H1 (cell line): ENCODE results near the gene PKD1L1. TPM values are rescaled to one million over a fixed set of nuclear protein-coding genes. Genes with fewer than 3 reads are reported as not detected.
"Not testable (repeated sequence)": the region's sequence is repeated elsewhere in the genome, so short reads cannot be mapped to it uniquely, and the experiment has no call there.

Source experiments
- CTCF ChIA-PET: fragments of 300-600 bp; sonication (Branson Sonifier 250); formaldehyde crosslinking; loops from one replicate; lab custom pipeline; 2021; ENCODE audit not compliant: partially characterized antibody; lab: Charles Lee
- POLR2A ChIA-PET: fragments of 300-600 bp; sonication (Branson Sonifier 250); formaldehyde crosslinking; loops from one replicate; lab custom pipeline; 2021; ENCODE audit warnings: inconsistent platforms; ENCODE audit not compliant: partially characterized antibody; lab: Charles Lee
- DNase-seq, 2 experiments: peaks; one replicate each; pipeline versions ENCODE4 v3.0.0 to v3.0.0-alpha.2; 2010 to 2022; ENCODE audit warnings: low spot score in 2 of 2, low read depth in 1 of 2, mixed read lengths in 1 of 2
- FAIRE-seq: peaks from 2 replicates; lab custom pipeline; 2011; peaks lifted over from hg19 to GRCh38; lab: Jason Lieb, UNC
- H2AFZ ChIP-seq: 2 replicates; pipeline ENCODE4 v1.8.1; 2012; ENCODE audit warnings: low read length, inconsistent platforms
- H2AK5ac ChIP-seq: 2 replicates; pipeline ENCODE4 v1.6.1; 2013; ENCODE audit warnings: low read depth, low read length
- H2BK120ac ChIP-seq: replicated peaks from 2 replicates; pipeline ENCODE3; 2013; ENCODE audit warnings: low read depth, low read length, inconsistent platforms
- H2BK12ac ChIP-seq: 2 replicates; pipeline ENCODE4 v1.6.1; 2013; ENCODE audit warnings: low read depth, low read length
- H2BK15ac ChIP-seq: 2 replicates; pipeline ENCODE4 v1.6.1; 2013; ENCODE audit warnings: low read length
- H2BK20ac ChIP-seq: 2 replicates; pipeline ENCODE4 v1.6.1; 2013; ENCODE audit warnings: low read length
- H2BK5ac ChIP-seq: 2 replicates; pipeline ENCODE4 v1.6.1; 2013; ENCODE audit warnings: low read depth, low read length
- H3K14ac ChIP-seq: 2 replicates; pipeline ENCODE4 v1.6.1; 2013; ENCODE audit warnings: inconsistent platforms; ENCODE audit not compliant: insufficient read length
- H3K18ac ChIP-seq: 2 replicates; pipeline ENCODE4 v1.6.1; 2013; ENCODE audit warnings: low read length; ENCODE audit errors: extremely low read depth
- H3K23ac ChIP-seq: 2 replicates; pipeline ENCODE4 v1.6.1; 2013; ENCODE audit warnings: inconsistent platforms; ENCODE audit not compliant: insufficient read length
- H3K23me2 ChIP-seq: 2 replicates; pipeline ENCODE4 v1.6.1; 2013; ENCODE audit warnings: low read depth, low read length
- H3K27ac ChIP-seq: 2 replicates; pipeline ENCODE4 v1.6.1; 2011; ENCODE audit warnings: low read depth, low read length, inconsistent platforms
- H3K27me3 ChIP-seq, 4 experiments: replicated peaks in 1 of 4; 1 replicate in 1 of 4; 2 replicates in 3 of 4; pipeline versions ENCODE4 v1.6.1 to v1.8.1; 2011 to 2013; ENCODE audit warnings: low read length in 3 of 4, mild to moderate bottlenecking in 3 of 4, inconsistent platforms in 2 of 4, mixed read lengths in 2 of 4, moderate library complexity in 1 of 4; ENCODE audit not compliant: control insufficient read depth in 3 of 4, insufficient read depth in 3 of 4; ENCODE audit errors: extremely low read depth in 1 of 4
- H3K36me3 ChIP-seq, 4 experiments: 2 replicates each; pipeline versions ENCODE4 v1.6.1 to v1.8.1; 2011 to 2013; ENCODE audit warnings: mild to moderate bottlenecking in 4 of 4, low read length in 3 of 4, moderate library complexity in 2 of 4, control low read depth in 1 of 4, inconsistent platforms in 1 of 4; ENCODE audit not compliant: insufficient read depth in 4 of 4, control insufficient read depth in 2 of 4
- H3K4ac ChIP-seq: replicated peaks from 2 replicates; pipeline ENCODE3; 2013; ENCODE audit warnings: low read length, low read depth, mixed read lengths, inconsistent platforms; ENCODE audit not compliant: insufficient read length
- H3K4me1 ChIP-seq, 4 experiments: replicated peaks in 1 of 4; 1 replicate in 1 of 4; 2 replicates in 3 of 4; pipeline versions ENCODE4 v1.6.1 to v1.8.1; 2011 to 2013; ENCODE audit warnings: low read length in 3 of 4, inconsistent platforms in 2 of 4, mixed read lengths in 1 of 4; ENCODE audit not compliant: insufficient read depth in 4 of 4, control insufficient read depth in 3 of 4
- H3K4me2 ChIP-seq, 2 experiments: 2 replicates each; pipeline versions ENCODE4 v1.6.1 to v1.8.1; 2011 to 2013; ENCODE audit warnings: low read depth in 2 of 2, low read length in 2 of 2, control low read depth in 1 of 2, inconsistent platforms in 1 of 2, mild to moderate bottlenecking in 1 of 2; ENCODE audit not compliant: insufficient read depth in 1 of 2
- H3K4me3 ChIP-seq, 4 experiments: fragments of 200-600, 300-600 bp in 1 of 4; sonication (generic), shearing (Covaris generic), sonication (Bioruptor Twin) in 1 of 4; 2 replicates each; pipeline versions ENCODE4 v1.5.1 to v1.8.1; 2011 to 2016; ENCODE audit warnings: low read length in 4 of 4, low read depth in 3 of 4, control low read depth in 2 of 4, inconsistent platforms in 2 of 4, mild to moderate bottlenecking in 2 of 4, mixed read lengths in 1 of 4, moderate library complexity in 1 of 4; ENCODE audit not compliant: insufficient read depth in 2 of 4; ENCODE audit errors: extremely low read depth in 1 of 4
- H3K56ac ChIP-seq: replicated peaks from 2 replicates; pipeline ENCODE3; 2013; ENCODE audit warnings: low read depth, mild to moderate bottlenecking, mixed read lengths, low read length, inconsistent platforms; ENCODE audit not compliant: insufficient read length
- H3K79me1 ChIP-seq: 2 replicates; pipeline ENCODE4 v1.6.1; 2013; ENCODE audit warnings: low read depth, low read length, control low read depth
- H3K79me2 ChIP-seq, 2 experiments: 2 replicates each; pipeline versions ENCODE4 v1.6.1 to v1.8.1; 2012 to 2013; ENCODE audit warnings: low read length in 2 of 2, mild to moderate bottlenecking in 2 of 2, inconsistent platforms in 1 of 2; ENCODE audit not compliant: insufficient read depth in 2 of 2, control insufficient read depth in 1 of 2
- H3K9ac ChIP-seq, 4 experiments: replicated peaks in 1 of 4; 1 replicate in 1 of 4; 2 replicates in 3 of 4; pipeline versions ENCODE4 v1.6.1 to v1.8.1; 2011 to 2013; ENCODE audit warnings: low read depth in 3 of 4, low read length in 3 of 4, control low read depth in 2 of 4, mild to moderate bottlenecking in 2 of 4, moderate library complexity in 2 of 4, inconsistent platforms in 1 of 4; ENCODE audit errors: extremely low read depth in 1 of 4
- H3K9me3 ChIP-seq, 2 experiments: 2 replicates each; pipeline versions ENCODE4 v1.6.1 to v1.8.1; 2012 to 2013; ENCODE audit warnings: mild to moderate bottlenecking in 2 of 2, moderate library complexity in 2 of 2, control low read depth in 1 of 2, inconsistent platforms in 1 of 2, low read depth in 1 of 2, low read length in 1 of 2, mixed read lengths in 1 of 2; ENCODE audit not compliant: insufficient read depth in 2 of 2
- H4K20me1 ChIP-seq, 2 experiments: replicated peaks in 1 of 2; 2 replicates each; pipeline versions ENCODE3 to v1.8.1; 2011 to 2013; ENCODE audit warnings: inconsistent platforms in 2 of 2, low read length in 2 of 2, mild to moderate bottlenecking in 1 of 2; ENCODE audit not compliant: insufficient read depth in 2 of 2, control insufficient read depth in 1 of 2
- H4K5ac ChIP-seq: 2 replicates; pipeline ENCODE4 v1.6.1; 2013; ENCODE audit warnings: low read length, low read depth, mixed read lengths, inconsistent platforms; ENCODE audit not compliant: insufficient read length
- H4K8ac ChIP-seq: 2 replicates; pipeline ENCODE4 v1.8.0; 2013; ENCODE audit warnings: mild to moderate bottlenecking, moderate library complexity, low read length, inconsistent platforms; ENCODE audit not compliant: insufficient read depth; ENCODE audit errors: extremely low read depth
- H4K91ac ChIP-seq: replicated peaks from 2 replicates; pipeline ENCODE3; 2013; ENCODE audit warnings: low read length, mixed read lengths, inconsistent platforms; ENCODE audit not compliant: insufficient read length
- WGBS, 2 experiments: shearing (Covaris generic) in 1 of 2; methylation state at CpG; one replicate each; pipeline versions ENCODE4 v1.1.6 to v1.1.7; 2013 to 2015; ENCODE audit warnings: low lambda C conversion rate in 2 of 2, mixed read lengths in 2 of 2, inconsistent platforms in 1 of 2, low coverage in 1 of 2, missing lambda C conversion rate in 1 of 2; ENCODE audit not compliant: insufficient replicate concordance in 2 of 2, insufficient coverage in 1 of 2, insufficient read length in 1 of 2; ENCODE audit errors: extremely low coverage in 1 of 2, missing lambda C conversion rate in 1 of 2; 5-methylcytosine and 5-hydroxymethylcytosine counted together
- polyA plus RNA-seq, 7 experiments: library from polyadenylated mRNA; depleted of rRNA in 3 of 7; stranded (reverse) in 5 of 7; unstranded in 2 of 7; fragments of >200 nt in 5 of 7; fragments of 200-250 nt in 2 of 7; gene quantifications; 1 replicate in 5 of 7; 2 replicates in 1 of 7; 4 replicates in 1 of 7; pipeline versions ENCODE4 v1.2.1 to v1.2.3, GENCODE V29; 2011 to 2013; ENCODE audit warnings: missing spikeins in 2 of 7, mixed read lengths in 2 of 7
- total RNA-seq: library from RNA; stranded (reverse); fragmentation: NEBNext Ultra II Directional; extraction: Animal tissue kit (Norgen Biotek cat#: 25700); gene quantifications from 2 replicates; pipeline ENCODE4 v1.2.1, GENCODE V29; 2021

PKD1L1 gene
- total and polyA plus RNA-seq, 2 of the 8 experiments (the other 6 are each of a cell fraction or from before 2014, with no cell fraction given) = 0.22 to 0.35 TPM

- not testable (repeated sequence) for H3K18ac ChIP-seq, H3K79me1 ChIP-seq, H3K36me3 ChIP-seq, H4K5ac ChIP-seq, H2BK12ac ChIP-seq, H4K91ac ChIP-seq, H2AK5ac ChIP-seq, H3K23me2 ChIP-seq, H2BK15ac ChIP-seq, H2BK5ac ChIP-seq, H3K9me3 ChIP-seq, H4K20me1 ChIP-seq, H3K4me1 ChIP-seq, H4K8ac ChIP-seq, H2BK120ac ChIP-seq, FAIRE-seq, H3K4ac ChIP-seq, H3K27me3 ChIP-seq, H3K27ac ChIP-seq, H3K4me3 ChIP-seq, H3K14ac ChIP-seq, H3K56ac ChIP-seq, H3K79me2 ChIP-seq, H3K23ac ChIP-seq, H3K9ac ChIP-seq
- WGBS, 2 experiments = 73% methylated on average over 10 of the region's 10 CpGs; no CpG with 5 or more reads in 1 of the 2 experiments
- DNase-seq = peak in 1 of 2 experiments; percentile 31
- peak overlapping the region; percentile 84; the same call in 1 of the 2 replicates for H2AFZ ChIP-seq
- H3K4me2 ChIP-seq = 0 out of 4 replicates have a peak overlapping the region, but pooled peaks of 1 of the 2 experiments have one; percentile 21
- POLR2A ChIA-PET = interaction anchor here (0.6 to 3.2 kb wide), 4 partner anchors 8 to 99 kb away, joined by 3 to 36 read pairs (median 8); partner anchors contain the start of gene UPP1
- CTCF ChIA-PET = interaction anchor here (0.7 to 3.6 kb wide), 18 partner anchors 10 to 173 kb away, joined by 3 to 38 read pairs (median 4); partner anchors contain the start of gene HUS1
- 0 out of 2 replicates have a peak overlapping the region, but pooled peaks have one; percentile 43 for H2BK20ac ChIP-seq
These were observed 41.5 kb upstream of the PKD1L1 start for GRCh38 chr7:47989607-47990400.
